HG02798 (cell line): ENCODE measurements around the gene STX16.
A peak's percentile ranks its signal among the peaks of the same experiment; 100 is the strongest.

ENCODE experiments used
- ATAC-seq: cut with Tn5 transposase; IDR thresholded peaks from one replicate; pipeline ENCODE4 v1.9.1; 2021; ENCODE audit warnings: mild to moderate bottlenecking; ENCODE audit not compliant: unreplicated experiment, poor library complexity

Gene STX16

GRCh38 chr20:58669287-58670006 lies 18.4 kb downstream of the STX16 start:
- ATAC-seq = peak; percentile 79

GRCh38 chr20:58670102-58670501 lies 19.0 kb downstream of the STX16 start:
- ATAC-seq = no peak

DNA sequence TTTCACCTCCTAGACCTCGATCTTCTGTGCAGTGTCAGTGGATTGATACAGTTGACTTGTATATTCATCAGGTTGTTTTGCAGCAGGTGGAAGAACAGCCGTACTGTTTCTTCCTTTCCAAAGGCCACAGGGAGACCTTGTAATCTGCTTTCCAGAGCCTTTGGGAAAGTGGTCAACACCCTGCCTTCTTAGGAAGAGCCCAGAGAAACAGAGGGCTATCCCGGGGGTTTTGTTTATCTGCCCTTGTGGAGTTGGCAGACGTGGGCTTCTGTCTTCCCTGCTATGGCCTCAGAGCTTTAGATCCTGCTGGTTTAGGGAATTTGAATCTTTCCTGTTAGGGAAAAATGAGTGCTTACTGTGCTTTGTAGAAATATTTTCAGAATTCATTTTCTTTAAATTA lies 19.6 kb downstream of the STX16 start:
- ATAC-seq = no peak

DNA sequence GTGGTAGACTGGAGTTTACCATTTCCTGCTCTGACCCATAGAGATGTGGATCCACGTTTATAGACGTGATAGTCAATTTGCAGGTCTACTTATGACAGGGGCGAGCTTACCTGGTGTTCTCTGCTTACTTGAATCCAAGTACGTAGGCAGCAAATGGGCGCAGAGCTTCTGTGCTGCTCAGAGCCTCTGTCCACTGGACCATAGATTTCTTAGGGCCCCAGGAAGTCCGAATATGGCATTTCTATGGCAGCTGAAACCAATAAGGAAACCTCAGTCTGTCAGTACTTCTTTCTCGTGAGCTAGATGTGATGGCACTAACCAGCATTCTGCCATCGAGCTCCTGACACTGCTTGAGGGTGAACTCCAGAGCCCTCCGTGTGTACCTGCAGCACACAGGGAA lies 22.0 kb downstream of the STX16 start:
- ATAC-seq = no peak

- ATAC-seq = no peak
Measured at GRCh38 chr20:58675146-58675584, 24.1 kb downstream of the STX16 start.

GRCh38 chr20:58675641-58676040 lies 24.6 kb downstream of the STX16 start:
- no peak for ATAC-seq

DNA sequence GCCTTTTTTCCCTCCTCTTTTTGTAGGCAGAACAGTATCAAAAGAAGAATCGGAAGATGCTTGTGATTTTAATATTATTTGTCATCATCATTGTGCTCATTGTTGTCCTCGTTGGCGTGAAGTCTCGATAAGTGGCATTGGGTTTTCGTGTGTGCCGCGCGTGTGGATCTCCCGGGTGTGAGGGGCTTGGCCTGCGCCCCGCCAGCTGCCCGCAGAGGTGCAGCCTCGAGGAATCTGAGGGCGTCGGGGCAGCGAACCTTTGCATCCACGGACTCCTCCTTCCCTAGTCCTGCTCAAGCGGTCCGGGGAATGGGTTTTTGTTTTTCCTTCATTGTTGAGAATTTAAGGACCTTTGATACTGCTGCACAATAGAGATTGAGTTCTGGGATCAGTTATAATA lies 25.1 kb downstream of the STX16 start:
- ATAC-seq = no peak

DNA sequence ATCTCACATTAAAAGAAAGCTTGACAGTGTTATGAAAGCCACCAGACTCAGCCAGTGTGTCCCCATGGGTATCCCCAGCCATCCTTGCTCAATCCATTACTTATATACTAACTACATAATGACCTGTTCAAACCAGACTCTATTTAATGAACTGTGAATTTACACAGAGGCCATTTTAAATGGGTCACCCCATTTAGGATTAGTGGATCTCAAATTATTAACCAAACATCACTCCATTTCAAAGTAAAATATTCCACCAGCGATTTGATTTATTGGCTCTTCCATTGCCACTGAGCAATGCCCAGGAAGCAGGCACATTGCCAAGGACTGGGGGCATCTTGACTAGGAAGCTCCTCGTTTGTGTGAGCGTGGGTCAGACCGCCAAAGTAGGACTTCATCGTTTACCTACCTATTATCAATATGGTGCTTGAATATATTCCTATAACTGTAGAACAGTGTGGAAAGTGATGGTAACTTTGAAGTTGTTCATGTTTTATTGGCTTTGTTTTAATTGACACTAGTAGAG lies 26.1 kb downstream of the STX16 start:
- no peak for ATAC-seq

- no peak for ATAC-seq
Measured at GRCh38 chr20:58677808-58678207, 26.7 kb downstream of the STX16 start.

- ATAC-seq = no peak
Measured at GRCh38 chr20:58678806-58679205, 27.7 kb downstream of the STX16 start.

GRCh38 chr20:58682656-58683531 lies 31.8 kb downstream of the STX16 start:
- no peak for ATAC-seq

- ATAC-seq = no peak
Measured at GRCh38 chr20:58684291-58684690, 33.2 kb downstream of the STX16 start.

DNA sequence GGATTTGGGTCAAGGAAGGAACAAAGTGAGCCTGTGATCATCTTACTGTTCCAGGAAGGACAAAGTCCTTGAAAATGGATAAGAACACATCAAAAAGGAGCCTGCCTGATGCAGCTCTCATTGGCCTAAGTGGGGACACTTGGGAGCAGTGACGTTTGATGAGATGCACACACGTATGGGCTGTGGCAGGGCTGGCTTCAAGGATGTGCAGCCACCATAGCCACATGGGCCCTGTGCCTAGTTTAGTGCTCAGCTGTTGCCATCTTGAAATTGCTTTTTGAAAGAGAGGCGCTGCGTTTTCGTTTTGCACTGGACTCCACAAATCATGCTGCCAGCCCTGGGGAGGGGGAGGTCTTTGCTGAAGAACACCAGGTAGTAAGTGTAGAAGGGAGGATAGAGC lies 34.9 kb downstream of the STX16 start:
- no peak for ATAC-seq

- no peak for ATAC-seq
Measured at GRCh38 chr20:58688414-58688813, 37.3 kb downstream of the STX16 start.

DNA sequence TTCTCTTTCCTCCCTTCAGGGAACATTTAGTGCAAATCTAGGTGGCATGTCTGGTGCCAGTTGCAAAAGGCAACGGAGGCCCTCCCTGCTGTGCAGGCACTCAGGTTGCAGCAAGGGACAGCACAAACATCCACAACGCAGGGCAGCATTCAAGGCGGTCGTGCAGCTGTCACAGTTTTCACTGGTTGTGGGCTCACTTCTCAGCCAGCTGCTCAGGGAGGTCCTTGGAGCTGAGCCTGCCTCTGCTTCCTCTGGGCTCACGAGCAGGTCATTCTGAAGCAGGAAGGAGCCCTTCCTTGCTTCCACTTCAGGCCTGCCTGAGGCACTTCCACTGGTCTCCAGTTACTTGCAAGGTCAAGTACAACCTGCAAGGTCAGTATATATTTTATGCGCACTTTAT lies 37.8 kb downstream of the STX16 start:
- ATAC-seq = no peak

DNA sequence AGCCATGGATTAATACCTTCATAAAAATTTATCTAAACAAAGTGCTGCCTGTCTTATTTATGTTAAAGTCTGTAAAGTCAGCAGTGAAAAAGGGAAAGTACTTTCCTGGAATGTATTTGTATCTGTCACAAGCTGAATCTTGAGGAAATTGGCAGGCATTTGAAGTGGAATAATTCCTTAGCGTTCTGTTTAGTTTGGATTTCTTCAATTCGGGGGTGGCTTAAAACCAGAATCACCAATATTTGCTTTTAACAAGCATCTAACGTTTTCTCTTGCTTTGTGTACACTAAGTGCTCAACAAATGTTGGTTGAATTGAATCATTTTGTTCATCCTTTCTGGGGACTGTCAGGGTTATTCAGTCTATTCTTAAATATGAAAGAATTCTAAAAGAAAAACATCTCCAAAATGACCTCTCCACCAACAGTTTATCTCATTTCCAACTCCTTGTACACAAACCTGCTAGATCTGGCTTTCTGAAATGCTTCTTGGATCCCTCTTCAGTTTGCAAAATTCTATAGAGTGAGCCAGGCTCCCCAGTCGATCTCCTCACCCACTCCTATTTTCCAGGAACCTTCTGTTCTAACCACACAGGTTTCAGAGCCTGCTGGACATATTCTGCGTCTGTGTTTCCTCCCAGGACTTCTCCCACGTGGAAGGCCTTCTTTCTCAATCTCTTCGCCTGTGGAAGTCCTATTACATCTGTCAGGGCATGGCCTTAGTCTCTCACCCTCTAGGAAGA lies 39.5 kb downstream of the STX16 start:
- no peak for ATAC-seq

DNA sequence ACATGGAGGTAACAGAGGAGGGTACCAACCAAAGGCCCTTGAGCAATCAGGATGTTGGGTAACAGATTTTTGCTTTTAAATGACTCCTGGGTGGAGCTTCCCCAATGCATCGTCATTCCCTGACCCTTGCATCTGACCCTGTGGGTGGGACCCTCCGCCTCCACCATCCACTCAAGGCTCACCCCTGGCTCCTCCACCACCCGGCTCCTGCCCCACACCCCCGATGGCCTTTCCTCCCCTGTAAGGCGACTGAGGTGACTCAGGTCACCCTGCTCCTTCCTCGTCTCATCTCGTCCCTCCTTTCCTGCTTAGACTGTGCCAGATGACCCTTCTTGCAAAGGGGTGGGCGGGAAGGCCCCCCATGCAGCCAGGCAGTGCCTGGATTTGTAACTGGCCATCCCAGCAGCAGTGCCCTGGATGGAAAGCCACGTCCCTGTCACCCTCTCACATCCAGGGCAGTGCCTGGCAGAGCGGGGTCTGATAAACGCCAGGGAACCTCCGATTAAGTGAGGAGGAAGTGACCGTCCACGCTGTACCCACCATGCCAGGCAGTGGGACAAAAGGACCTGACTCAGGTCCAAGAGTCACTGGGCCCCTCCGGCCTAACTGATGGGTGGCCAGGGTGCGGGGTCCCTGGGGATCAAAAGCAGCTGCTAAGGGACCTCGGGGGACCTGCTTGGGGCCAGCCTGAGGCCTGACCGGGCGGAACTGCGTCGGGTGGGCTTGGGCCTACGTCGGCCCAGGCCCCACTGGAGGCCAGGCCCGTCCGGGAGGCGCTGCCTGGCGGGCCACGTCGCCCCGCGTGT lies 40.9 kb downstream of the STX16 start:
- ATAC-seq = no peak

DNA sequence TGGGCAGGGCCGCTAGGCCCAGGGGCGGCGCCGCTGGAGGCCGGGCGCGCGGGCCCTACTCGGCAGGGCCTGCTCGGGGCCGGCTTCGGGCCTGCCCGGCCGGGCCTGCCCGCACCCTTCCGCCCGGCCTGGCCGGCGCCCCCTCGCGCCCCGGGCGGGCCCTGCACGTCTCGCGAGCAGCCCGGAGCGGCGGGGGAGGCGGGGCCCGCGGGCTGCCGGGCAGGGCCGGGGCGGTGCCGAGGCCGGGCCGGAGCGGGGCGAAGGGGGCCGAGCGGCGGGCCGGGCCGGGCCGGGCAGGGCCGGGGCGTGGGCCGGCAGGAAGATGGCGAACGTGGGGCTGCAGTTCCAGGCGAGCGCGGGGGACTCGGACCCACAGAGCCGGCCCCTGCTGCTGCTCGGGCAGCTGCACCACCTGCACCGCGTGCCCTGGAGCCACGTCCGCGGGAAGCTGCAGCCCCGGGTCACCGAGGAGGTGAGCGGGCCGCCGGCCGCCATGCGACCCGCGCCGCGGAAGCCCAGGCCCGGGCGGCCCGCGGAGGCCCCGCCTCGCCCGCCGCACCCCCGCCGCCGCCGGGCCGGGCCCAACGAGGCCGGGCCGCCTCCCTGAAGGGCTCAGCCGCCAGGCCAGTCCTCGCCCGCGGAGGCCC lies 41.6 kb downstream of the STX16 start, which contains the start of gene NPEPL1:
Gene NPEPL1 (plus strand): TSS at position 222 of the 647 bp plus-strand sequence. CDS start 101 bp downstream, at position 323.
- peak; percentile 93 for ATAC-seq
